ENCODE measurements around the gene RAB38.

Gene RAB38

DNA sequence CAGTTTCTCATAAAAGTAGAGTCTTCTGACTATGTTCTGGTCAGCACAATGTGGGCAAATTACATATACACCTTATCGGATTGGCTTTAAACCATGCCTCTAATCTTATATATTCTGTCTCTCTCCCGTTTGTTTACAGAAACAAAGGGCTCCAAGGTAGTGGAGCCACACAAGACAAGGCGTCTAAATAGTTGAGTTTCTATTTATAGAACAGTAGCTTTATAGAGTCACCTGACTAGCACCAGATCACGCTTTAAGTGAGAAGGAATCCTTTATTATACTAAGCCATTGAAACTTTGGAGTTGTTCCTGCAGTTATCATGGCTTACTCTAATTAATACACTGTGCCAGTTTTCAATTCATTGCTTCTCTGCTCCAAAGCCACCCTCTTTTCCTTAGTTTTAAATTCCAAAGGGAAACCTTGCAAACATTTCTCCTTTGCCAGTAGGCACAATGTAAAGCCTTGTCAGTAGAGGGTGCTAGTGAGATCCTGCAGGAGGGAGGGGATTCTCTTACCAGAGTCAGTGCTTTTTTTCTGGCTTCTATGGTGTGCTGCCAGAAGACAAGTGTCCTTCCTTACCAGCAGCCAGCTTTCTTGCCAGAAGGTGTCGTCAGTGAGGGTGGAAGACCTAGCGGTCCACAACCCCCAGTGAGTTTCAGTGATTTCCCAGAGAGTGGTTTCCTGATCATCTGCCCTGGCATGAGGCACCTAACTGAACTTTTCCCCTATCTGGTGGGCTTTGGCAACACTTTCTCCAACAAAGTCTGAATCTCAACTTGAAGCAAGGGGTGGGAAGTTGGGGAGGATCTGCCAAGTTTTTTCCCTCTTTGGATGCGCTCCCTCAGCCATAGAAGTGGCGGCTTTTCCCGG lies 71.7 kb downstream of the RAB38 start:
- DNase-seq (ENCODE audit: low read depth in 2 of 2) = peak; percentile 0 to 2

DNA sequence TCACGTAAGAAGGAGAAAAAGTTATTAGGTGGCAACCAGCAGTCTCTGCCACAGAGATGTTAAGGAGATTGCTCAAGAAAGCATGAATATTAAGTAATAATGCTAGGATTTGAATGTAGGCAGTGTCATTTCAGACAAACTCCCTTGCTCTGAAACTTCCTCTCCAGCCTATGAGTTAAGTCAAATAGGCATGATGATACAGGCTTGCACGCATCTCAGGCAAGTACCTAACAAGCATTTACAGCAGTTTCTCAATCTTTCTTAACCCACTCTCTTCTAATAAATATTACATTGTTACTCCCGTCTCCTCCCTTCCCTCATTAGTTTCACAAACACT lies 72.7 kb downstream of the RAB38 start:
- no peak for DNase-seq (ENCODE audit: low read depth in 2 of 2)

DNA sequence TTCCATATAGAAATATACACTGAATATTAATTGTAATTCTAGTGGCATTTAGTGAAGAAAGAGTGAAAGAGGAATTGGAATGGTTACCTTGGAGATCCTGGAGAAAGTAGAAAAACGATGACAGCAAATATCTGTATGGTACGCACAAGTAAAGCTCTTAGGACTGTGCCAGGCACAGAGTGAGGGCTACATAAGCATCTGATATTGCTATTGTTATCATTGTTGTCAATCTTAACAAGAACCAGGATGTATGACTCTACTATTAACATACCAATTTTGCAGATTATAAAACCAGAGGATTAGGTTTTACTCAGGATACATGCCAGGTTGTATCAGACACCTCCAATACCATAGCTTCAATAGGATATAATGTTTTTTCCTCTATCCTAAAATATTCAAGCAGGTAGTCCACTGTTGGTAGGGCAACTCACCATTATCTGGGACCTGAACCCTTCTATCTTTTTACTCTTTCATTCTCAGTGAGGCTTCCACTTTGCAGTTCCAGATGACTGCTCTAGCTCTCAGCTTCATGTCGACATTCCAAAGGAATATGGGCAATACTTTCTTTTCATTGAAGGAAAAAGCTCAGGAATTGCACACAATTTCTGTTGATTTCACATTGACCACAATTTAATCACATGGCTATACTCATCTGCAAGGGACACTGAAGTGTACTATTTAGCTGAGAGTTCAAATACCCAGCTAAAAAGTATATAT lies 73.2 kb downstream of the RAB38 start:
- DNase-seq (ENCODE audit: low read depth in 2 of 2) = no peak

GRCh38 chr11:88100151-88100550 lies 75.1 kb downstream of the RAB38 start:
- DNase-seq (ENCODE audit: low read depth in 2 of 2) = no peak

- DNase-seq (ENCODE audit: low read depth in 2 of 2) = no peak
Observed at GRCh38 chr11:88098289-88098688, 77.0 kb downstream of the RAB38 start.

GRCh38 chr11:88089134-88089533 lies 86.1 kb downstream of the RAB38 start:
- DNase-seq (ENCODE audit: low read depth in 2 of 2) = no peak

GRCh38 chr11:88087337-88087736 lies 87.9 kb downstream of the RAB38 start:
- no peak for DNase-seq (ENCODE audit: low read depth in 2 of 2)

GRCh38 chr11:88086297-88086696 lies 88.9 kb downstream of the RAB38 start:
- DNase-seq (ENCODE audit: low read depth in 2 of 2) = no peak

GRCh38 chr11:88070437-88070836 lies 104.8 kb downstream of the RAB38 start:
- DNase-seq (ENCODE audit: low read depth in 2 of 2) = no peak

DNA sequence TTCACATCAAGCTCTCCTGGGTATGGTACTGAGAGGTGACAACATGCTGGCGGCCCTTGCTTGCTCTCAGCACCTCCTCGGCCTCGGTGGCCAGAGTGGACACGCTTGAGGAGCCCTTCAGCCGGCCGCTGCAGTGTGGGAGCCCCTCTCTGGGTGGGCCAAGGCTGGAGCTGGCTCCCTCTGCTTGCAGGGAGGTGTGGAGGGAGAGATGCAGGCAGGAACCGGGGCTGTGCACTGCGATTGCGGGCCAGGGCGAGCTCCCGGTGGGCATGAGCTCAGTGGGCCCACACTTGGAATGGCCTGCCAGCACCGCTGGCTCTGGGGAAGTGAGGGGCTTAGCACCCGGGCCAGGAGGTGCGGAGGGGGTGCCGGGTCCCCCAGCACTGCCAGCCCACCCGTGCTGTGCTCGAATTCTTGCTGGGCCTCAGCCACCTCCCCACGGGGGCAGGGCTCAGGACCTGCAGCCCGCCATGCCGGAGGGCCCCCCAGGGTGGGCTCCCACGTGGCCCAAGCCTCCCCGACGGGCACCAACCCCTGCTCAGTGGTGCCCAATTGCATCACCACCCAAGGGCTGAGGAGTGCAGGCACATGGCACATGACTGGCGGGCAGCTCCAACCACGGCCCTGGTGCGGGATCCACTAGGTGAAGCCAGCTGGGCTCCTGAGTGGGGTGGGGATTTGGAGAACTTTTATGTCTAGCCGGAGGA lies 106.2 kb downstream of the RAB38 start:
- no peak for DNase-seq (ENCODE audit: low read depth in 2 of 2)

GRCh38 chr11:88066090-88066489 lies 109.2 kb downstream of the RAB38 start:
- no peak for DNase-seq (ENCODE audit: low read depth in 2 of 2)

DNA sequence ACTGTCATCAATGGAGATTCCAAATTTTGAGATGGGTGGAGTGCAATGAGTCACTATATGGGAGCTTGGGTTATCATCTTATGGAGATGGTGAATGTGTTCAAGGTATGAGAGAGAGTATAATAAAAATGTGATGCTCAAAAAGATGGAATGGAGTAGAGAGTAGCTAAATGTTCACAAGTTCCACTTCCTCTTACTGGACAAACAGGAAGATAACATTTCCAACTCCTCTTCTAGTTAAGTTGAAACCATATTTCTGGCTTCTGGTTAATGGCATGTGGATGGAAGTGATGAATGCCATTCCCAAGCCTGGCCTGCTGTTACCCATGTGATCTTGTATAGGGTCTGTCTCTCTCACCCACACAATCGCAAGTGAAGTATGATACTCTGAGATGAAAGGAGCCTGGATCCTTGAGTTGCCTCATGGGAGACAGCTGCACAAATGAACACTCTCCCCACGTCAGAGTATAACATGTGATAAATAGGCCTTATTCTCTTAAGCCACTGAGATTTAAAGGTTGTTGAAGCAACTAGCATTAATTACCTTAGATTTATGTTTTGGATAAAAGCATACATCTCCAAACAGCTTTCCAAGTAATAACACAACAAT lies 111.0 kb downstream of the RAB38 start:
- no peak for DNase-seq (ENCODE audit: low read depth in 2 of 2)

Data from stimulated activated CD4-positive, alpha-beta T cell treated with anti-CD3 and anti-CD28 coated beads, Interleukin-4, amount 100 ng/mL, for 48 hours (primary cell).